ENCODE measurements around the gene PSMB2.

- TF ChIP-seq CTCF (IDR thresholded peaks at IDR 0.05): no peak
- TF ChIP-seq GATA3 (IDR thresholded peaks at IDR 0.05; ENCODE audit: borderline replicate concordance): no peak
- TF ChIP-seq ELK1 (IDR thresholded peaks at IDR 0.05; ENCODE audit: low read depth, low read length): no peak
- TF ChIP-seq JUNB (IDR thresholded peaks at IDR 0.05): no peak
- no peak for TF ChIP-seq CEBPB (IDR thresholded peaks at IDR 0.05)
- no peak for TF ChIP-seq SMC3 (IDR thresholded peaks at IDR 0.05)
- TF ChIP-seq MYC (IDR thresholded peaks at IDR 0.05; ENCODE audit: borderline replicate concordance, low read length): no peak
- TF ChIP-seq FOSB (CRISPR knock-in tag; IDR thresholded peaks at IDR 0.05): no peak
- no peak for TF ChIP-seq FOSL2 (IDR thresholded peaks at IDR 0.05)
- no peak for TF ChIP-seq FOSL2 (CRISPR knock-in tag; IDR thresholded peaks at IDR 0.05)
- TF ChIP-seq TP53 (CRISPR knock-in tag; IDR thresholded peaks at IDR 0.05): no peak
Observed at GRCh38 chr1:35605071-35605866, 36.1 kb downstream of the PSMB2 start.
